ENCODE measurements around the gene SERPIND1. TPM values are rescaled to one million over a fixed set of nuclear protein-coding genes. Genes with fewer than 3 reads are reported as not detected.

SERPIND1 gene
- total RNA-seq, 5 donors from 2014 or later (not counting 1 experiment from before 2014, with no cell fraction given): 0.16 to 0.30 (median 0.26) TPM; not detected in 2

- Mint-ChIP-seq H3K9me3 (no peaks in the 10 kb centered on the region), H3K4me3 (no peak overlapping the region), H3K36me3 (peaks cover 61% of the 10 kb centered on the region), H3K4me1 (peaks cover 8 to 13% (median 12%) of the 10 kb centered on the region in 3 donors), H3K27ac (peak overlapping the region; percentile 47 to 94), H3K27me3 (no peaks in the 10 kb centered on the region)
- DNase-seq: peak in 33 of 35 experiments; percentile 3 to 76 (median 47)
- ChIA-PET POLR2A (no interaction called here), CTCF (interaction anchor here in 1 of 2 donors (0.7 to 1.4 kb wide), 3 partner anchors 23 to 402 kb away, joined by 3 to 5 read pairs (median 5); no protein-coding TSS in a partner anchor)
- no peaks in the 10 kb centered on the region for H3K27me3 ChIP-seq (replicated peaks in 1 of 2; ENCODE audit: control insufficient read depth in 2 of 2, extremely low read depth in 1 of 2, insufficient read depth in 2 of 2, low read length in 1 of 2)
- no peak overlapping the region for H3K4me3 ChIP-seq (ENCODE audit: control insufficient read depth in 1 of 2, extremely low read depth in 1 of 2, low read length in 1 of 2)
- 55% methylated on average over 8 of the region's 9 CpGs for WGBS (ENCODE audit: insufficient coverage)
- no peak overlapping the region for H3K27ac ChIP-seq (ENCODE audit: low read length)
- peaks cover 5 to 6% of the 10 kb centered on the region in 2 experiments for H3K4me1 ChIP-seq (ENCODE audit: control insufficient read depth in 1 of 2, extremely low read depth in 1 of 2, insufficient read depth in 2 of 2, low read length in 2 of 2)
- ATAC-seq (replicated peaks in 1 of 4): peak; percentile 68 to 96 (median 80)
- no peaks in the 10 kb centered on the region for H3K9me3 ChIP-seq
- peaks cover 10 to 74% of the 10 kb centered on the region in 2 donors for H3K36me3 ChIP-seq (ENCODE audit: control insufficient read depth in 2 of 2, extremely low read depth in 1 of 2, insufficient read depth in 1 of 2, low read length in 1 of 2)
Measured at GRCh38 chr22:20810645-20811044, 36.7 kb downstream of the SERPIND1 start.

GRCh38 chr22:20811171-20811570 is 37.3 kb downstream of the SERPIND1 start:
- no peak overlapping the region for H3K4me3 ChIP-seq (ENCODE audit: control insufficient read depth in 1 of 2, extremely low read depth in 1 of 2, low read length in 1 of 2)
- Mint-ChIP-seq H3K27ac (peak overlapping the region; percentile 47 to 94), H3K4me3 (no peak overlapping the region), H3K27me3 (no peaks in the 10 kb centered on the region), H3K36me3 (peaks cover 57% of the 10 kb centered on the region), H3K4me1 (peaks cover 8 to 13% (median 12%) of the 10 kb centered on the region in 3 donors), H3K9me3 (no peaks in the 10 kb centered on the region)
- CTCF ChIA-PET: interaction anchor here in 1 of 2 donors (0.6 to 1.4 kb wide), 3 partner anchors 23 to 112 kb away, joined by 3 to 5 read pairs (median 5); no protein-coding TSS in a partner anchor
- no peak overlapping the region for H3K27ac ChIP-seq (ENCODE audit: low read length)
- ATAC-seq (replicated peaks in 1 of 4): no peak
- no peaks in the 10 kb centered on the region for H3K9me3 ChIP-seq
- no peaks in the 10 kb centered on the region for H3K27me3 ChIP-seq (replicated peaks in 1 of 2; ENCODE audit: control insufficient read depth in 2 of 2, extremely low read depth in 1 of 2, insufficient read depth in 2 of 2, low read length in 1 of 2)
- DNase-seq: no peak
- H3K36me3 ChIP-seq (ENCODE audit: control insufficient read depth in 2 of 2, extremely low read depth in 1 of 2, insufficient read depth in 1 of 2, low read length in 1 of 2): peaks cover 12 to 73% of the 10 kb centered on the region in 2 donors
- H3K4me1 ChIP-seq (ENCODE audit: control insufficient read depth in 1 of 2, extremely low read depth in 1 of 2, insufficient read depth in 2 of 2, low read length in 2 of 2): peaks cover 5 to 6% of the 10 kb centered on the region in 2 experiments
- POLR2A ChIA-PET: no interaction called here
- WGBS (ENCODE audit: insufficient coverage): no CpG with 5 or more reads among the region's 1 CpG

DNA sequence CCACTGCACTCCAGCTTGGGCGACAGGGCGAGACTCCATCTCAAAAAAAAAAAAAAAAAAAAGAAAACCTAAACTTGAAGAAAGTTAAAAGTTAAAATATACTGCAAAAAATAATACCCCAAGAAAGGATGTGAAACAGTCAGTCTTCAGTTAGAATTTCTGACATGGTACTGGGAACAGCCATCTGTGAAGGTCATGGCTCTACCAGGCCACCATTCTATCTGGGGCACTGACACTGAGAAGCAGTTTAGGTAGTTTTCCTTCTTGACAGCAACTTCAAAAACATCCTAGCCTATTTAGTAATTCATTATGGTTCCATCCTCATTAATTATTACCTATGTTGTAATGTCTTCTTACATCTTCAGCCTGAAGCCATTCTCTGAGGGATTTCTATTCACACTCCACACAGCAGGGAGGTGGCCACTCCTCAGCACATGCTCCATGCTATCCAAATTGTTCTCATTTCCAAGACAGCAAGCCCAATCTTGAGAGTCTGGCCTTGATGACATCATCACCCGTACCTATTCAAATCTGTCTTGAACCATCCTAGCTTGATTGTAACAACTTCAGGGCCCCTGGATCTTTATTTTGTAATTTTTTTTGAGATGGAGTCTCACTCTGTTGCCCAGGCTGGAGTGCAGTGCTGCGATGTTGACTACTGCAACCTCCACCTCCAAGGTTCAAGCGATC is 38.2 kb downstream of the SERPIND1 start:
- Histone ChIP-seq H3K9me3 (no peaks in the 10 kb centered on the region), H3K36me3 (ENCODE audit: control insufficient read depth in 2 of 2, extremely low read depth in 1 of 2, insufficient read depth in 1 of 2, low read length in 1 of 2) (peaks cover 13 to 73% of the 10 kb centered on the region in 2 donors), H3K27me3 (replicated peaks in 1 of 2; ENCODE audit: control insufficient read depth in 2 of 2, extremely low read depth in 1 of 2, insufficient read depth in 2 of 2, low read length in 1 of 2) (no peaks in the 10 kb centered on the region), H3K4me3 (ENCODE audit: control insufficient read depth in 1 of 2, extremely low read depth in 1 of 2, low read length in 1 of 2) (no peak overlapping the region), H3K27ac (ENCODE audit: low read length) (no peak overlapping the region), H3K4me1 (ENCODE audit: control insufficient read depth in 1 of 2, extremely low read depth in 1 of 2, insufficient read depth in 2 of 2, low read length in 2 of 2) (peaks cover 5 to 6% of the 10 kb centered on the region in 2 experiments)
- peak overlapping the region in 1 of 2 donors; percentile 94 for H3K27ac Mint-ChIP-seq
- peaks cover 63% of the 10 kb centered on the region for H3K36me3 Mint-ChIP-seq
- H3K27me3 Mint-ChIP-seq: no peaks in the 10 kb centered on the region
- H3K9me3 Mint-ChIP-seq: no peaks in the 10 kb centered on the region
- no peak for DNase-seq
- H3K4me3 Mint-ChIP-seq: no peak overlapping the region
- ATAC-seq (replicated peaks in 1 of 4): no peak
- POLR2A ChIA-PET: interaction anchor here in 1 of 2 donors (0.5 kb wide), 1 partner anchor 10 kb away, joined by 3 read pairs; no protein-coding TSS in a partner anchor
- H3K4me1 Mint-ChIP-seq: peaks cover 8 to 13% (median 12%) of the 10 kb centered on the region in 3 donors
- CTCF ChIA-PET: no interaction called here
- no CpG with 5 or more reads among the region's 5 CpGs for WGBS (ENCODE audit: insufficient coverage)

- H3K27ac Mint-ChIP-seq: no peak overlapping the region
- H3K27ac ChIP-seq (ENCODE audit: low read length): no peak overlapping the region
- no peaks in the 10 kb centered on the region for H3K9me3 Mint-ChIP-seq
- H3K27me3 Mint-ChIP-seq: no peaks in the 10 kb centered on the region
- H3K36me3 ChIP-seq (ENCODE audit: control insufficient read depth in 2 of 2, extremely low read depth in 1 of 2, insufficient read depth in 1 of 2, low read length in 1 of 2): peaks cover 11 to 74% of the 10 kb centered on the region in 2 donors
- H3K4me3 ChIP-seq (ENCODE audit: control insufficient read depth in 1 of 2, extremely low read depth in 1 of 2, low read length in 1 of 2): no peak overlapping the region
- peaks cover 59% of the 10 kb centered on the region for H3K36me3 Mint-ChIP-seq
- H3K27me3 ChIP-seq (replicated peaks in 1 of 2; ENCODE audit: control insufficient read depth in 2 of 2, extremely low read depth in 1 of 2, insufficient read depth in 2 of 2, low read length in 1 of 2): no peaks in the 10 kb centered on the region
- no peak for ATAC-seq (replicated peaks in 1 of 4)
- H3K4me3 Mint-ChIP-seq: no peak overlapping the region
- peaks cover 5 to 6% of the 10 kb centered on the region in 2 experiments for H3K4me1 ChIP-seq (ENCODE audit: control insufficient read depth in 1 of 2, extremely low read depth in 1 of 2, insufficient read depth in 2 of 2, low read length in 2 of 2)
- POLR2A ChIA-PET: interaction anchor here in 1 of 2 donors (0.5 kb wide), 1 partner anchor 9 kb away, joined by 3 read pairs; no protein-coding TSS in a partner anchor
- DNase-seq: no peak
- no peaks in the 10 kb centered on the region for H3K9me3 ChIP-seq
- CTCF ChIA-PET: no interaction called here
- WGBS (ENCODE audit: insufficient coverage): 100% methylated on average over 2 of the region's 4 CpGs
- peaks cover 8 to 13% (median 12%) of the 10 kb centered on the region in 3 donors for H3K4me1 Mint-ChIP-seq
Measured at GRCh38 chr22:20813056-20813455, 39.1 kb downstream of the SERPIND1 start.

- Mint-ChIP-seq H3K36me3 (peaks cover 63% of the 10 kb centered on the region), H3K9me3 (no peaks in the 10 kb centered on the region), H3K4me1 (peaks cover 8 to 13% (median 9%) of the 10 kb centered on the region in 3 donors), H3K4me3 (no peak overlapping the region), H3K27ac (no peak overlapping the region), H3K27me3 (no peaks in the 10 kb centered on the region)
- DNase-seq (no peak), ATAC-seq (replicated peaks in 1 of 4) (no peak)
- Histone ChIP-seq H3K9me3 (no peaks in the 10 kb centered on the region), H3K36me3 (ENCODE audit: control insufficient read depth in 2 of 2, extremely low read depth in 1 of 2, insufficient read depth in 1 of 2, low read length in 1 of 2) (peaks cover 11 to 77% of the 10 kb centered on the region in 2 donors), H3K27me3 (replicated peaks in 1 of 2; ENCODE audit: control insufficient read depth in 2 of 2, extremely low read depth in 1 of 2, insufficient read depth in 2 of 2, low read length in 1 of 2) (no peaks in the 10 kb centered on the region), H3K27ac (ENCODE audit: low read length) (no peak overlapping the region), H3K4me3 (ENCODE audit: control insufficient read depth in 1 of 2, extremely low read depth in 1 of 2, low read length in 1 of 2) (no peak overlapping the region), H3K4me1 (ENCODE audit: control insufficient read depth in 1 of 2, extremely low read depth in 1 of 2, insufficient read depth in 2 of 2, low read length in 2 of 2) (peaks cover 5 to 6% of the 10 kb centered on the region in 2 experiments)
- no CpG with 5 or more reads among the region's 5 CpGs for WGBS (ENCODE audit: insufficient coverage)
- ChIA-PET CTCF (no interaction called here), POLR2A (no interaction called here)
Measured at GRCh38 chr22:20814221-20814808, 40.4 kb downstream of the SERPIND1 start.

GRCh38 chr22:20815477-20816050 is 41.7 kb downstream of the SERPIND1 start:
- peaks cover 8 to 9% (median 8%) of the 10 kb centered on the region in 3 donors for H3K4me1 Mint-ChIP-seq
- no peak overlapping the region for H3K27ac ChIP-seq (ENCODE audit: low read length)
- WGBS (ENCODE audit: insufficient coverage): 98% methylated on average over 7 of the region's 9 CpGs
- no peak overlapping the region for H3K4me3 Mint-ChIP-seq
- peaks cover 11 to 79% of the 10 kb centered on the region in 2 donors for H3K36me3 ChIP-seq (ENCODE audit: control insufficient read depth in 2 of 2, extremely low read depth in 1 of 2, insufficient read depth in 1 of 2, low read length in 1 of 2)
- H3K27ac Mint-ChIP-seq: no peak overlapping the region
- H3K36me3 Mint-ChIP-seq: peaks cover 59% of the 10 kb centered on the region
- no peak overlapping the region for H3K4me3 ChIP-seq (ENCODE audit: control insufficient read depth in 1 of 2, extremely low read depth in 1 of 2, low read length in 1 of 2)
- no peaks in the 10 kb centered on the region for H3K27me3 ChIP-seq (replicated peaks in 1 of 2; ENCODE audit: control insufficient read depth in 2 of 2, extremely low read depth in 1 of 2, insufficient read depth in 2 of 2, low read length in 1 of 2)
- CTCF ChIA-PET: interaction anchor here in 1 of 2 donors (0.7 kb wide), 1 partner anchor 643 kb away, joined by 3 read pairs; no protein-coding TSS in a partner anchor
- DNase-seq (no peak), ATAC-seq (replicated peaks in 1 of 4) (no peak)
- H3K27me3 Mint-ChIP-seq: no peaks in the 10 kb centered on the region
- POLR2A ChIA-PET: no interaction called here
- H3K9me3 Mint-ChIP-seq: no peaks in the 10 kb centered on the region
- H3K9me3 ChIP-seq: no peaks in the 10 kb centered on the region
- H3K4me1 ChIP-seq (ENCODE audit: control insufficient read depth in 1 of 2, extremely low read depth in 1 of 2, insufficient read depth in 2 of 2, low read length in 2 of 2): peaks cover 3 to 5% of the 10 kb centered on the region in 2 experiments

All from T-cell (primary cell).